GM12878 (cell line): ENCODE data around the gene KRTAP10-9. TPM values are rescaled to one million over a fixed set of nuclear protein-coding genes. Genes with fewer than 3 reads are reported as not detected.

Source experiments
- ATAC-seq: fragments of 200-7000 bp; cut with Tn5 transposase; 3 replicates; pipeline ENCODE4 v1.9.1; 2020; ENCODE audit warnings: mild to moderate bottlenecking, moderate library complexity
- BruUV-seq: library from RNA; stranded (reverse); fragments of 400-500 nt; replicated peaks from 2 replicates; lab custom pipeline; 2021; lab: Mats Ljungman, UMichigan
- CTCF ChIA-PET: fragments of 300-600 bp; sonication (Branson Sonifier 250); formaldehyde crosslinking; extraction: SDS; loops from one replicate; lab custom pipeline; 2021; ENCODE audit warnings: inconsistent platforms; lab: Yijun Ruan, JAX
- POLR2A ChIA-PET: fragments of 350-600 bp; formaldehyde crosslinking; extraction: SDS; loops from one replicate; lab custom pipeline; 2021; ENCODE audit warnings: inconsistent platforms; lab: Charles Lee
- RAD21 ChIA-PET: fragments of 300-600 bp; sonication (Branson Sonifier 250); formaldehyde crosslinking; loops from one replicate; lab custom pipeline; 2023; ENCODE audit warnings: antibody characterized with exemption; ENCODE audit not compliant: unreplicated experiment; lab: Charles Lee
- SMC1A ChIA-PET: fragments of 300-600 bp; sonication (Branson Sonifier 250); formaldehyde crosslinking; loops from one replicate; lab custom pipeline; 2023; ENCODE audit not compliant: unreplicated experiment, uncharacterized antibody; lab: Charles Lee
- DNase-seq: peaks from one replicate; pipeline ENCODE4 v3.0.0-alpha.2; 2011; ENCODE audit warnings: low read depth, low spot score
- FAIRE-seq: peaks from 3 replicates; lab custom pipeline; 2011; peaks lifted over from hg19 to GRCh38; lab: Jason Lieb, UNC
- H2AFZ ChIP-seq: 2 replicates; pipeline ENCODE4 v1.6.0; 2011; ENCODE audit warnings: low read depth, low read length, control low read depth; ENCODE audit not compliant: control insufficient read depth
- H3K27ac ChIP-seq: 2 replicates; pipeline ENCODE4 v1.5.1; 2011; ENCODE audit warnings: control low read depth; ENCODE audit not compliant: control insufficient read depth, insufficient read depth
- H3K27me3 ChIP-seq, 2 experiments: replicated peaks in 1 of 2; 2 replicates each; pipeline versions ENCODE4 v1.6.0 to v1.6.1; 2011; ENCODE audit warnings: low read length in 1 of 2; ENCODE audit not compliant: control insufficient read depth in 2 of 2, insufficient read depth in 2 of 2
- H3K36me3 ChIP-seq, 2 experiments: 2 replicates each; pipeline ENCODE4 v1.5.1; 2011; ENCODE audit warnings: low read length in 1 of 2; ENCODE audit not compliant: control insufficient read depth in 2 of 2, insufficient read depth in 2 of 2
- H3K4me1 ChIP-seq: 2 replicates; pipeline ENCODE4 v1.6.1; 2011; ENCODE audit warnings: mild to moderate bottlenecking, low read length, moderate library complexity, mixed read lengths; ENCODE audit not compliant: control insufficient read depth, insufficient read depth
- H3K4me2 ChIP-seq: 2 replicates; pipeline ENCODE4 v1.6.0; 2011; ENCODE audit warnings: control low read depth; ENCODE audit not compliant: control insufficient read depth, insufficient read depth
- H3K4me3 ChIP-seq: fragments of 200-600 bp; sonication (generic); 2 replicates; pipeline ENCODE4 v1.5.1; 2016
- H3K79me2 ChIP-seq: 2 replicates; pipeline ENCODE4 v1.6.0; 2011; ENCODE audit warnings: low read length; ENCODE audit not compliant: control insufficient read depth, insufficient read depth
- H3K9ac ChIP-seq: 2 replicates; pipeline ENCODE4 v1.8.0; 2011; ENCODE audit warnings: low read length, control low read depth, mixed read lengths; ENCODE audit not compliant: control insufficient read depth, insufficient read depth
- H3K9me3 ChIP-seq: replicated peaks from 3 replicates; pipeline ENCODE4 v1.5.1; 2011; ENCODE audit warnings: mild to moderate bottlenecking, low read length; ENCODE audit not compliant: control insufficient read depth, insufficient read depth
- H4K20me1 ChIP-seq: 2 replicates; pipeline ENCODE4 v1.6.0; 2011; ENCODE audit not compliant: control insufficient read depth, insufficient read depth
- CREB1 ChIP-seq: IDR thresholded peaks from 2 replicates; pipeline ENCODE4 v1.6.1; 2012; ENCODE audit warnings: low read depth, mild to moderate bottlenecking, inconsistent platforms
- CTCF ChIP-seq, 3 experiments: IDR thresholded peaks in 2 of 3; conservative IDR thresholded peaks in 1 of 3; 2 replicates each; pipeline ENCODE4 v1.5.1; 2011; ENCODE audit warnings: low read depth in 3 of 3, low read length in 3 of 3, mild to moderate bottlenecking in 3 of 3, control low read depth in 2 of 3, moderate library complexity in 2 of 3, inconsistent platforms in 1 of 3, mixed read lengths in 1 of 3; ENCODE audit not compliant: control insufficient read depth in 2 of 3, insufficient read depth in 1 of 3; ENCODE audit errors: extremely low read depth in 1 of 3
- NR2C2 ChIP-seq: IDR thresholded peaks from 2 replicates; pipeline ENCODE4 v1.6.1; 2011; ENCODE audit warnings: borderline replicate concordance, low read depth; ENCODE audit not compliant: control insufficient read depth, insufficient read length
- REST ChIP-seq: IDR thresholded peaks from 2 replicates; pipeline ENCODE4 v1.6.1; 2012; ENCODE audit warnings: mild to moderate bottlenecking, low read depth, low read length
- SMAD1 ChIP-seq: fragments of 450-650 bp; IDR thresholded peaks from 2 replicates; pipeline ENCODE4 v1.6.1; 2018; ENCODE audit warnings: mild to moderate bottlenecking, low read depth; ENCODE audit not compliant: partially characterized antibody
- TCF7 ChIP-seq: IDR thresholded peaks from 2 replicates; pipeline ENCODE4 v1.6.1; 2014; ENCODE audit warnings: antibody characterized with exemption, borderline replicate concordance
- USF1 ChIP-seq: IDR thresholded peaks from 2 replicates; pipeline ENCODE4 v1.6.1; 2011; ENCODE audit warnings: borderline replicate concordance, low read depth, mild to moderate bottlenecking, moderate library complexity, mixed read lengths, low read length; ENCODE audit not compliant: insufficient read depth; ENCODE audit errors: extremely low read length
- WRNIP1 ChIP-seq: IDR thresholded peaks from 2 replicates; pipeline ENCODE4 v1.6.1; 2011; ENCODE audit warnings: low read depth, low read length, improper control_type of control experiment, borderline replicate concordance
- ZBED1 ChIP-seq: IDR thresholded peaks from 2 replicates; pipeline ENCODE4 v1.6.1; 2016; ENCODE audit warnings: borderline replicate concordance
- ZNF217 ChIP-seq: fragments of 450-650 bp; IDR thresholded peaks from 2 replicates; pipeline ENCODE4 v1.6.1; 2017; ENCODE audit warnings: antibody characterized with exemption, mild to moderate bottlenecking
- ZSCAN29 ChIP-seq: fragments of 450-650 bp; IDR thresholded peaks from 2 replicates; pipeline ENCODE4 v1.6.1; 2017; ENCODE audit warnings: mild to moderate bottlenecking, moderate library complexity
- WGBS: methylation state at CpG from one replicate; pipeline ENCODE4 v1.1.6; 2016; ENCODE audit warnings: low lambda C conversion rate; ENCODE audit not compliant: insufficient replicate concordance, insufficient coverage; ENCODE audit errors: missing lambda C conversion rate; 5-methylcytosine and 5-hydroxymethylcytosine counted together
- in situ Hi-C: fragments of 300-500 bp; cut with MboI; formaldehyde crosslinking; loops from 9 replicates; pipeline ENCODE4 v1.14.3; 2018; ENCODE audit warnings: mixed read lengths
- intact Hi-C: fragments of 100-400 bp; cut with micrococcal nuclease; formaldehyde crosslinking; loops from one replicate; pipeline ENCODE4 v1.14.2; 2022; ENCODE audit not compliant: unreplicated experiment
- polyA plus RNA-seq, 11 experiments: library from polyadenylated mRNA; depleted of rRNA in 4 of 11; unstranded in 6 of 11; stranded (reverse) in 5 of 11; fragments of >200 nt; fragmentation: Nextera tagmentation in 4 of 11; fragmentation: Illumina TruSeq in 1 of 11; extraction: Ambion mirVana in 4 of 11; extraction: Trizol in 1 of 11; gene quantifications; 1 replicate in 1 of 11; 2 replicates in 10 of 11; pipeline versions ENCODE4 v1.2.1 to v1.2.3, GENCODE V29; 2011 to 2016; ENCODE audit warnings: inconsistent platforms in 2 of 11, missing spikeins in 2 of 11, low read depth in 1 of 11
- total RNA-seq, 4 experiments: library from RNA; depleted of rRNA in 3 of 4; stranded (reverse); fragments of >200 nt in 3 of 4; fragmentation: Illumina TruSeq in 1 of 4; extraction: Trizol in 1 of 4; gene quantifications; 2 replicates each; pipeline versions ENCODE4 v1.2.1 to v1.2.3, GENCODE V29; 2013 to 2021

KRTAP10-9 gene
- total and polyA plus RNA-seq, 10 of the 15 experiments (the other 5 are each of a cell fraction or from before 2014, with no cell fraction given), result not detected

- ChIA-PET RAD21 (no interaction called here), SMC1A (no interaction called here), CTCF (no interaction called here), POLR2A (no interaction called here)
- no peak for ATAC-seq
- Histone ChIP-seq H3K4me2 (no peak overlapping the region), H3K36me3 (no peaks in the 10 kb centered on the region), H4K20me1 (no peaks in the 10 kb centered on the region), H3K79me2 (no peaks in the 10 kb centered on the region), H3K4me3 (no peak overlapping the region), H3K27me3 (no peaks in the 10 kb centered on the region), H3K27ac (no peak overlapping the region), H3K9me3 (no peaks in the 10 kb centered on the region; the same call in 2 of the 3 replicates), H3K4me1 (no peaks in the 10 kb centered on the region), H2AFZ (no peak overlapping the region), H3K9ac (no peak overlapping the region)
- BruUV-seq, result no TSS peak
- no peak for FAIRE-seq
- intact Hi-C loops (no loop called here), in situ Hi-C loops (no loop called here)
- WGBS, result 63% methylated on average over 8 of the region's 8 CpGs
- no peak for DNase-seq
- no peak for TF ChIP-seq USF1
- TF ChIP-seq NR2C2, result no peak
- TF ChIP-seq ZNF217, result no peak
- TF ChIP-seq REST, result no peak
- no peak for TF ChIP-seq TCF7
- TF ChIP-seq CREB1, result no peak
- no peak for TF ChIP-seq WRNIP1
- TF ChIP-seq SMAD1, result no peak
- TF ChIP-seq CTCF (IDR thresholded peaks at IDR 0.05 in 2 of 3, conservative IDR thresholded peaks at IDR 0.05 in 1 of 3; ENCODE audit: control insufficient read depth in 2 of 3, extremely low read depth in 1 of 3, insufficient read depth in 1 of 3, low read depth in 3 of 3, low read length in 3 of 3), result no peak
- TF ChIP-seq ZBED1, result no peak
- TF ChIP-seq ZSCAN29, result no peak
Observed at GRCh38 chr21:44599264-44600029, 27.4 kb upstream of the KRTAP10-9 start.
